Hepatocyte (in vitro differentiated cells): ENCODE measurements around the gene STK32B.

Experiments used
- EZH2 ChIP-seq: fragments of 200-600 bp; sonication (generic); IDR thresholded peaks from 2 replicates; pipeline ENCODE4 v1.6.1; 2016; ENCODE audit warnings: antibody characterized with exemption, mild to moderate bottlenecking, borderline replicate concordance
- TF ChIP-seq, protein P1 (sequence below): fragments of 200-600 bp; sonication (generic); IDR thresholded peaks from 2 replicates; pipeline ENCODE4 v1.5.1; 2016; ENCODE audit warnings: antibody characterized with exemption, mild to moderate bottlenecking; ENCODE audit not compliant: poor library complexity

DNA sequence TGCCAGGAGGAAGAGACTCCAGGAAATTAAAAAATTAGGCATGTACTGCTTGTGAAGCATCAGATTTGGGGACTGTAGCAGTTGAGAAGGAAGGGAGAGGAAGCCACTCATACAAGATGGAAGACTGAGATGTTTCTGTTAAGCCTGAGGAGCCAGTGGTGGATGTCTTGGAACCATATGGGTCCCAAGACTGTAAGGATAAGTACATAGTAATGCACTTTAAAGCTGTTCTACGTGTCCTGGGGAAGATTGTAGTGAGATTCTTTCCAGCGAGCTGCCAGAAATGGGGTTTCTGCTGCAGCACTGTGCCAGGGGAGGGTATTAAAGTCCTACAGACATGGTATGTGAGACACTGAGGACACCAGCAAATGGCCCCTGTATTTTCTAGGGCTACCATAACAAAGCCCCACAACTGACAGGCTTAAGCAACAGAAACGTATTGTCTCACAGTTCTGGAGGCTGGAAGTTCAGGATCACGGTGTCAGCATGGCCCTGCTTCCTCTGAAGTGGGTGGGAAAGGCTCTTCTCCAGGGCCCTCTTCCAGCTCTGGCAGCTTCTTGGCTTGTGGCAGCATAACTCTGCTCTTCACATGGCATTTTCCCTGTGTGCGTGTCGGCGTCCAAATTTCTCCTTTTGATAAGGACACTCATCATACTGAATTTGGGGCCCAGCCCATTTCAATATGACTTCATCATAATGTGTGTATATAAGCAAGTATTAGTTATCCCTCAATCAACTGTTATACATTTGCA is 352.6 kb downstream of the STK32B start:
- TF ChIP-seq, protein P1, sequence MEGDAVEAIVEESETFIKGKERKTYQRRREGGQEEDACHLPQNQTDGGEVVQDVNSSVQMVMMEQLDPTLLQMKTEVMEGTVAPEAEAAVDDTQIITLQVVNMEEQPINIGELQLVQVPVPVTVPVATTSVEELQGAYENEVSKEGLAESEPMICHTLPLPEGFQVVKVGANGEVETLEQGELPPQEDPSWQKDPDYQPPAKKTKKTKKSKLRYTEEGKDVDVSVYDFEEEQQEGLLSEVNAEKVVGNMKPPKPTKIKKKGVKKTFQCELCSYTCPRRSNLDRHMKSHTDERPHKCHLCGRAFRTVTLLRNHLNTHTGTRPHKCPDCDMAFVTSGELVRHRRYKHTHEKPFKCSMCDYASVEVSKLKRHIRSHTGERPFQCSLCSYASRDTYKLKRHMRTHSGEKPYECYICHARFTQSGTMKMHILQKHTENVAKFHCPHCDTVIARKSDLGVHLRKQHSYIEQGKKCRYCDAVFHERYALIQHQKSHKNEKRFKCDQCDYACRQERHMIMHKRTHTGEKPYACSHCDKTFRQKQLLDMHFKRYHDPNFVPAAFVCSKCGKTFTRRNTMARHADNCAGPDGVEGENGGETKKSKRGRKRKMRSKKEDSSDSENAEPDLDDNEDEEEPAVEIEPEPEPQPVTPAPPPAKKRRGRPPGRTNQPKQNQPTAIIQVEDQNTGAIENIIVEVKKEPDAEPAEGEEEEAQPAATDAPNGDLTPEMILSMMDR, result no peak
- no peak for TF ChIP-seq EZH2
